Right lobe of liver (tissue), 6 donors: Measurements from ENCODE around the gene TMEM63C. TPM values are rescaled to one million over a fixed set of nuclear protein-coding genes. Genes with fewer than 3 reads are reported as not detected.
"Not testable (repeated sequence)": the region's sequence is repeated elsewhere in the genome, so short reads cannot be mapped to it uniquely, and the experiment has no call there.

Source experiments
- ATAC-seq, 4 donors: fragments of 200-7000 bp; cut with Tn5 transposase; one replicate each; pipeline ENCODE4 v1.9.1; 2020; ENCODE audit warnings: mild to moderate bottlenecking in 4 of 4, moderate library complexity in 4 of 4
- DNase-seq, 3 donors: peaks; one replicate each; pipeline ENCODE4 v3.0.0-alpha.2; 2020
- H3K27ac ChIP-seq, 3 donors: fragments of 200-600 bp; one replicate each; pipeline ENCODE4 v1.8.0; 2022
- H3K27me3 ChIP-seq, 2 donors: fragments of 200-600 bp; one replicate each; pipeline ENCODE4 v1.8.0; 2022
- H3K36me3 ChIP-seq, 4 donors: fragments of 200-600 bp; sonication (generic) in 1 of 4; one replicate each; pipeline versions ENCODE4 v1.5.1 to v1.8.0; 2017 to 2022; ENCODE audit warnings: control low read depth in 1 of 4
- H3K4me1 ChIP-seq, 4 donors: fragments of 200-600 bp; sonication (generic) in 1 of 4; one replicate each; pipeline versions ENCODE4 v1.5.1 to v1.8.0; 2017 to 2022; ENCODE audit warnings: control low read depth in 1 of 4
- H3K4me3 ChIP-seq, 3 donors: fragments of 200-600 bp; one replicate each; pipeline ENCODE4 v1.8.0; 2022
- H3K9me3 ChIP-seq, 4 donors: fragments of 200-600 bp; sonication (generic) in 1 of 4; one replicate each; pipeline versions ENCODE4 v1.5.1 to v1.8.0; 2017 to 2022; ENCODE audit warnings: control low read depth in 1 of 4
- POLR2A ChIP-seq: fragments of 450-650 bp; IDR thresholded peaks from one replicate; pipeline ENCODE4 v1.6.1; 2017; ENCODE audit warnings: antibody characterized with exemption, mild to moderate bottlenecking
- WGBS: methylation state at CpG from one replicate; pipeline ENCODE4 v1.1.6; 2018; ENCODE audit warnings: low coverage, low lambda C conversion rate; ENCODE audit not compliant: insufficient coverage; ENCODE audit errors: missing lambda C conversion rate; 5-methylcytosine and 5-hydroxymethylcytosine counted together
- intact Hi-C, 2 donors: fragments of 100-400 bp; cut with DNase I; formaldehyde crosslinking; loops; one replicate each; pipeline versions ENCODE4 v1.11.2 to v1.14.1; 2022
- total RNA-seq, 6 experiments: library from RNA; depleted of rRNA in 2 of 6; stranded (reverse); fragments of >200 nt in 2 of 6; fragmentation: NEBNext Ultra II Directional in 3 of 6; extraction: Animal tissue kit (Norgen Biotek cat#: 25700) in 3 of 6; gene quantifications; one replicate each; pipeline versions ENCODE4 v1.1.0 to v1.2.4, GENCODE V29; 2016 to 2023
- TF ChIP-seq, protein P1 (sequence below), 4 donors: fragments of 200-600 bp in 3 of 4; fragments of 450-650 bp in 1 of 4; IDR thresholded peaks; one replicate each; pipeline versions ENCODE4 v1.5.1 to v1.8.0; 2016 to 2022; ENCODE audit warnings: antibody characterized with exemption in 4 of 4, mild to moderate bottlenecking in 2 of 4
- donor health status: DM: no; HTN: yes; CAD: no.
- donor health status: DM: no; HTN: no; CAD: no.
- donor health status: DM: no; HTN: no; CAD: no.
- donor health status: DM: no; HTN: yes; CAD: no.
- donor health status: DM: no; HTN: yes; CAD: no.

TMEM63C gene
- total RNA-seq, 6 experiments from 2014 or later, result 0.07 to 0.82 (median 0.15) TPM; not detected in 2

DNA sequence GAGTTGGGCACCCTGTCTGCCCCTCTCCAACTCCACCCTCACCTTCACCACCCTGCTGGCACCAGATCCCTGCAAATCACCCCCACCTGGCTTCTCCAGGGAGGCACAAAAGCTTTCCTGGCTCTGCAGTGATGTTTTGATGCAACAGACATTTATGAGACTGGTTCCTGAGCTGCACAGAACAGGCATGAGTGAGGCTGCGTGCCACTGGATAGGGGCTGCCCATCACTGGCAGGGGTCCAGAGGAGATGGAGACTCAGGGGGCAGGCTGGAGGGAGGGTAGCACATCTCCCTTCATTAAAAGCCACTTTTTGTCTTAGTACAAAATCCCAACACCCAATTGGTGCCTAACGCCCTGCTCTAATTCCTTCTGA lies 22.7 kb upstream of the TMEM63C start:
- H3K27ac ChIP-seq, result no peak overlapping the region
- H3K4me3 ChIP-seq, result no peak overlapping the region
- TF ChIP-seq, protein P1, sequence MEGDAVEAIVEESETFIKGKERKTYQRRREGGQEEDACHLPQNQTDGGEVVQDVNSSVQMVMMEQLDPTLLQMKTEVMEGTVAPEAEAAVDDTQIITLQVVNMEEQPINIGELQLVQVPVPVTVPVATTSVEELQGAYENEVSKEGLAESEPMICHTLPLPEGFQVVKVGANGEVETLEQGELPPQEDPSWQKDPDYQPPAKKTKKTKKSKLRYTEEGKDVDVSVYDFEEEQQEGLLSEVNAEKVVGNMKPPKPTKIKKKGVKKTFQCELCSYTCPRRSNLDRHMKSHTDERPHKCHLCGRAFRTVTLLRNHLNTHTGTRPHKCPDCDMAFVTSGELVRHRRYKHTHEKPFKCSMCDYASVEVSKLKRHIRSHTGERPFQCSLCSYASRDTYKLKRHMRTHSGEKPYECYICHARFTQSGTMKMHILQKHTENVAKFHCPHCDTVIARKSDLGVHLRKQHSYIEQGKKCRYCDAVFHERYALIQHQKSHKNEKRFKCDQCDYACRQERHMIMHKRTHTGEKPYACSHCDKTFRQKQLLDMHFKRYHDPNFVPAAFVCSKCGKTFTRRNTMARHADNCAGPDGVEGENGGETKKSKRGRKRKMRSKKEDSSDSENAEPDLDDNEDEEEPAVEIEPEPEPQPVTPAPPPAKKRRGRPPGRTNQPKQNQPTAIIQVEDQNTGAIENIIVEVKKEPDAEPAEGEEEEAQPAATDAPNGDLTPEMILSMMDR (IDR thresholded peaks at IDR 0.05), result no peak
- TF ChIP-seq POLR2A, result no peak
- DNase-seq, result no peak
- H3K36me3 ChIP-seq, result no peaks in the 10 kb centered on the region
- no peak for ATAC-seq
- no peaks in the 10 kb centered on the region for H3K27me3 ChIP-seq
- intact Hi-C loops, result loop anchor here in 1 of 2 donors (10.0 kb wide), 1 partner anchor 136 kb away; no protein-coding TSS in a partner anchor
- 40% methylated on average over 1 of the region's 2 CpGs for WGBS
- no peaks in the 10 kb centered on the region for H3K4me1 ChIP-seq
- H3K9me3 ChIP-seq, result no peaks in the 10 kb centered on the region

DNA sequence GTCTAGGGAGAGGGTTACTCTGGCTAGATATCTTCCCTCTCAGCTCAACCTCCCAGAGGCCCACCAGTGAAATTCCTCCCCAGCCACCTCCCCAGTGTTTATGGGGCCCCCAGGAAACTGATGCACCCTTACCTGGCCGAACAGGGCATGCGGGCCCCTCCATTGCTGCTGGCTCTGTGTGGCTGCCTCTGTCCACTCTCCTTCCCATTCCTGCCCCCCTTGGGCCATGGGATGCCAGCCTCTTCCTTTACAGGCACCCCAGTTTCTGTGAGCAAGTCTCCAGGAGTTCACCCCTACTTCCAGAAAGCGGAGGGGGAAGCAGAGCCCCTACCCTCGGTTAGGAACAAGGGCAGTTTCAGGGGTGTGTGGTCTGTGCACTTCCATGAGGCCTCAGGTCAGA lies 20.6 kb upstream of the TMEM63C start:
- no peak for DNase-seq
- 57% methylated on average over 4 of the region's 4 CpGs for WGBS
- H3K4me3 ChIP-seq, result no peak overlapping the region
- no peaks in the 10 kb centered on the region for H3K36me3 ChIP-seq
- intact Hi-C loops, result no loop called here
- no peaks in the 10 kb centered on the region for H3K27me3 ChIP-seq
- H3K9me3 ChIP-seq, result no peaks in the 10 kb centered on the region
- H3K4me1 ChIP-seq, result no peaks in the 10 kb centered on the region
- ATAC-seq, result no peak
- H3K27ac ChIP-seq, result no peak overlapping the region
- TF ChIP-seq, protein P1 (IDR thresholded peaks at IDR 0.05), result no peak
- no peak for TF ChIP-seq POLR2A

DNA sequence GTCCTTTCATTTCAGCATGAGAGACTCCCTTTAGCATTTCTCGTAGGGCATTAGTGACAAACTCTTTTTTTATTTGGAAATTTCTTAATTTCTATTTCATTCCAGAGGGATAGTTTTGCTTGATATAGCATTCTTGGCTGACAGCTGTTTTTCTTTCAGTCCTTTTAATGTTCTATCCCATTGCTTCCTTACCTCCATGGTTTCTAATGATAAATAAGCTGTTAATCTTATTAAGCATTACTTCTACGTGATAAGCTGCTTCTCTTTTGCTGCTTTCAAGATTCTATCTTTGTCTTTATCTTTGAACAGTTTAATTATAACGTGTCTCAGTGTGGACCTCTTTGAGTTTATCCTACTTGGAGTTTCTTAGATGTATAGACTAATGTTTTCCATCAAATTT lies 11.6 kb upstream of the TMEM63C start:
- 31% methylated on average over 3 of the region's 3 CpGs for WGBS
- Histone ChIP-seq H3K9me3 (no peaks in the 10 kb centered on the region), H3K36me3 (no peaks in the 10 kb centered on the region), H3K4me3 (no peak overlapping the region), H3K4me1 (no peaks in the 10 kb centered on the region), H3K27me3 (no peaks in the 10 kb centered on the region), H3K27ac (no peak overlapping the region)
- intact Hi-C loops, result no loop called here
- TF ChIP-seq, protein P1 (IDR thresholded peaks at IDR 0.05), result no peak
- TF ChIP-seq POLR2A, result no peak
- no peak for ATAC-seq
- no peak for DNase-seq

DNA sequence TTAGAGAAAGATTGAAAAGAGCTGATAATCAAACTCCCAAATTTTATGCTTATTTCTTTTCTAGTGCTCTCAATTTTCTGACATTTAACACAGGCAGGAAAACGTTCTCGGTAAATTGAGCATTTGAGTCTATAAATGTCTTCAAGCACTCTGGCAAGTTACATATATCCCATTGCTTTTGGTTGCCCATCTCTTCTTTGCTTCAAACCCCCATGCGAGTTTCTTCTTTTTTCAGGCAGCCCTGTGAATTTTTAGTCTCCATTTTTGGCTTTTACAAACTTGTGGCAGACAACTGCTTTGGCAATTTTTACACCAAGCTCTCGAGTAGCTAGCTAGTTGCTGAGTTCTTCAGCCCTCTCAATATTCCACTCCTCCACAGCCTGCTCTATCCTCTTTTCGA lies 8.7 kb upstream of the TMEM63C start:
- no peak for ATAC-seq

DNA sequence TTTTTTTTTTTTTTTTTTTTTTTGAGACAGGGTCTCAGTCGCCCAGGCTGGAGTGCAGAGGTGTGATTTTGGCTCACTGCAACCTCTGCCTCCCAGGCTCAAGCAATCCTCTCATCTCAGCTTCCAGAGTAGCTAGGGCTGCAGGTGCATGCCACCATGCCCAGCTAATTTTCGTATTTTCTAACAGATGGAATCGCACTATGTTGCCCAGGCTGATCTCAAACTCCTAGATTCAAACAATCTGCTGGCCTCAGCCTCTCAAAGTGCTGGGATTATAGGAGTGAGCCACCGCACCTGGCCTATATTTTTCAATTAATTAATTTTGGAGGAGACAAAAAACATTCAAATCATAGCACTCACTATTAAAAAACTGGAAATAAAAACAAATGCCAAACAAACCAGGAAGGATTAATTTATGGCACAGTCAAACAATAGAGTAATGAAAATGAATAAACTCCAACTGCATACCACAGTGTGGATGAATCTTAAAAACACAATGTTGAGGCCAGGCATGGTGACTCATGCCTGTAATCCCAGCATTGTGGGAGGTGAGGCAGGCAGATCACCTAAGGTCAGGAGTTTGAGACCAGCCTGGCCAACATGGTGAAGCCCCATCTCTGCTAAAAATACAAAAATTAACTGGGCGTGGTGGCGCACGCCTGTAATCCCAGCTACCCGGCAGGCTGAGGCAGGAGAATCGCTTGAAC lies 7.5 kb upstream of the TMEM63C start:
- H3K4me1 ChIP-seq, H3K36me3 ChIP-seq, intact Hi-C loops, H3K4me3 ChIP-seq, H3K27ac ChIP-seq, DNase-seq, H3K9me3 ChIP-seq, ATAC-seq, H3K27me3 ChIP-seq: not testable (repeated sequence)
- 69% methylated on average over 4 of the region's 9 CpGs for WGBS

More for the DNA sequence above, 8.7 kb upstream of the TMEM63C start:
- Histone ChIP-seq H3K4me3 (no peak overlapping the region), H3K9me3 (no peaks in the 10 kb centered on the region), H3K27me3 (no peaks in the 10 kb centered on the region), H3K4me1 (no peaks in the 10 kb centered on the region), H3K27ac (no peak overlapping the region), H3K36me3 (no peaks in the 10 kb centered on the region)
- DNase-seq, result no peak
- intact Hi-C loops, result no loop called here
- 63% methylated on average over 5 of the region's 5 CpGs for WGBS
- TF ChIP-seq POLR2A, result no peak
- TF ChIP-seq, protein P1 (IDR thresholded peaks at IDR 0.05), result no peak
